Neuronal stem cell (in vitro differentiated cells): ENCODE measurements around the gene C10orf53.

ENCODE experiments used
- DNase-seq: peaks from one replicate; pipeline ENCODE4 v3.0.0-alpha.2; 2013; ENCODE audit warnings: low spot score
- H2AFZ ChIP-seq: one replicate; pipeline ENCODE4 v1.6.1; 2013; ENCODE audit warnings: mild to moderate bottlenecking, low read length, inconsistent platforms
- H2AK5ac ChIP-seq: 2 replicates; pipeline ENCODE4 v1.6.1; 2013; ENCODE audit warnings: low read depth, mild to moderate bottlenecking, inconsistent platforms, low read length, moderate library complexity, mixed read lengths
- H2BK120ac ChIP-seq: 2 replicates; pipeline ENCODE4 v1.6.1; 2013; ENCODE audit warnings: low read depth, mild to moderate bottlenecking, inconsistent platforms, low read length, moderate library complexity, mixed read lengths
- H2BK12ac ChIP-seq: one replicate; pipeline ENCODE4 v1.6.1; 2013; ENCODE audit warnings: low read length, inconsistent platforms
- H2BK15ac ChIP-seq: 2 replicates; pipeline ENCODE4 v1.6.1; 2013; ENCODE audit warnings: mild to moderate bottlenecking, low read length, inconsistent platforms, mixed read lengths
- H2BK5ac ChIP-seq: one replicate; pipeline ENCODE4 v1.6.1; 2013; ENCODE audit warnings: inconsistent platforms, mild to moderate bottlenecking, low read length, moderate library complexity
- H3K14ac ChIP-seq: one replicate; pipeline ENCODE4 v1.6.1; 2013; ENCODE audit warnings: low read length, inconsistent platforms
- H3K18ac ChIP-seq: 2 replicates; pipeline ENCODE4 v1.6.1; 2013; ENCODE audit warnings: low read length, inconsistent platforms
- H3K23ac ChIP-seq: 2 replicates; pipeline ENCODE4 v1.6.1; 2013; ENCODE audit warnings: low read depth, mild to moderate bottlenecking, mixed read lengths, low read length, inconsistent platforms; ENCODE audit not compliant: poor library complexity
- H3K27ac ChIP-seq: replicated peaks from 3 replicates; pipeline ENCODE4 v1.5.1; 2013; ENCODE audit warnings: low read length, inconsistent platforms
- H3K27me3 ChIP-seq, 3 experiments: 2 replicates each; pipeline ENCODE4 v1.6.1; 2013; ENCODE audit warnings: low read length in 3 of 3, mild to moderate bottlenecking in 2 of 3, inconsistent platforms in 1 of 3, low read depth in 1 of 3, mixed read lengths in 1 of 3, moderate library complexity in 1 of 3; ENCODE audit not compliant: control insufficient read depth in 3 of 3, insufficient read depth in 3 of 3
- H3K36me3 ChIP-seq, 2 donors: replicated peaks in 1 of 2; 2 replicates each; pipeline ENCODE4 v1.6.1; 2013; ENCODE audit warnings: low read length in 2 of 2; ENCODE audit not compliant: control insufficient read depth in 2 of 2, insufficient read depth in 2 of 2
- H3K4ac ChIP-seq: 2 replicates; pipeline ENCODE4 v1.6.1; 2013; ENCODE audit warnings: inconsistent platforms, mild to moderate bottlenecking, low read length, moderate library complexity
- H3K4me1 ChIP-seq, 2 donors: 1 replicate in 1 of 2; 2 replicates in 1 of 2; pipeline ENCODE4 v1.6.1; 2013; ENCODE audit warnings: low read length in 2 of 2, low read depth in 1 of 2; ENCODE audit not compliant: control insufficient read depth in 2 of 2, insufficient read depth in 1 of 2
- H3K4me2 ChIP-seq: one replicate; pipeline ENCODE4 v1.6.1; 2013; ENCODE audit warnings: mild to moderate bottlenecking, low read length, inconsistent platforms; ENCODE audit not compliant: insufficient read depth, poor library complexity, severe bottlenecking
- H3K4me3 ChIP-seq, 2 donors: 2 replicates each; pipeline ENCODE4 v1.5.1; 2013; ENCODE audit warnings: low read length in 2 of 2, mild to moderate bottlenecking in 2 of 2, inconsistent platforms in 1 of 2, moderate library complexity in 1 of 2
- H3K79me1 ChIP-seq: one replicate; pipeline ENCODE4 v1.6.1; 2013; ENCODE audit warnings: low read depth, mild to moderate bottlenecking, inconsistent platforms, low read length, moderate library complexity
- H3K9ac ChIP-seq: one replicate; pipeline ENCODE4 v1.6.1; 2013; ENCODE audit warnings: mild to moderate bottlenecking, low read depth, low read length, inconsistent platforms; ENCODE audit not compliant: poor library complexity
- H3K9me3 ChIP-seq, 2 donors: replicated peaks in 1 of 2; 2 replicates each; pipeline versions ENCODE3 to v1.6.1; 2013; ENCODE audit warnings: low read length in 2 of 2, mild to moderate bottlenecking in 2 of 2, inconsistent platforms in 1 of 2, low read depth in 1 of 2, mixed read lengths in 1 of 2, moderate library complexity in 1 of 2; ENCODE audit not compliant: control insufficient read depth in 2 of 2, insufficient read depth in 1 of 2
- H4K8ac ChIP-seq: one replicate; pipeline ENCODE4 v1.6.1; 2013; ENCODE audit warnings: low read depth, mild to moderate bottlenecking, inconsistent platforms, low read length, moderate library complexity
- H4K91ac ChIP-seq: one replicate; pipeline ENCODE4 v1.6.1; 2013; ENCODE audit warnings: low read length, low read depth, mild to moderate bottlenecking, inconsistent platforms; ENCODE audit not compliant: poor library complexity
- WGBS, 2 donors: extraction: QIAGEN DNeasy Blood & Tissue Kit; methylation state at CpG; one replicate each; pipeline ENCODE4 v1.1.7; 2013; ENCODE audit warnings: missing lambda C conversion rate in 2 of 2, mixed read lengths in 1 of 2; ENCODE audit not compliant: insufficient read length in 2 of 2, insufficient replicate concordance in 1 of 2; ENCODE audit errors: extremely low coverage in 2 of 2; 5-methylcytosine and 5-hydroxymethylcytosine counted together

Gene C10orf53

DNA sequence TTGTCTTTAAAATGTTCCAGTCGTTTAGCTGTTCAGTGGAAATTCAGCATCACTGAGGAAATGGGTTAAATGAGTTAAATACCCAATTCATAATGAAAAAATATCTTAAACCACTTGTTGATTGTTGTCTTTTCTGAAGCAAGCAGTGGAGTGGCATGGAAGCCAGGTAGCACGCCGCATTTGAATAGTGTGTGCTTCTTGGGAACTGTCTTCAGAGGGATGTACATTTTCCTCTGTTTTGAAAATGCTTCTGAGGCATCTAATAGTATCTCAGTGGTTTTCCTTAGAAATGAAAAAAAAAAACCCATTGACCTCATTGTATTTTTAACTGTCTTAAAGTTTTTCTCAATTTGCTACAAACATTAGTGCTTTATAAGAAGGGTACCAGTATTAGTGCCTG, 28.1 kb downstream of the C10orf53 start:
- Histone ChIP-seq H3K79me1 (no peaks in the 10 kb centered on the region), H2AK5ac (no peak overlapping the region), H2BK15ac (no peak overlapping the region), H4K8ac (no peak overlapping the region), H2BK12ac (no peak overlapping the region), H3K18ac (no peak overlapping the region), H3K4me1 (peaks cover 3 to 4% of the 10 kb centered on the region in 2 donors), H3K23ac (no peak overlapping the region), H3K4me3 (no peak overlapping the region), H3K9ac (no peak overlapping the region), H3K9me3 (no peaks in the 10 kb centered on the region), H3K36me3 (no peaks in the 10 kb centered on the region), H2AFZ (no peak overlapping the region), H3K4ac (no peak overlapping the region), H2BK5ac (no peak overlapping the region), H4K91ac (no peak overlapping the region), H3K14ac (no peak overlapping the region), H3K27me3 (peaks cover 0 to 30% (median 0%) of the 10 kb centered on the region in 3 experiments), H3K4me2 (no peak overlapping the region), H2BK120ac (no peak overlapping the region), H3K27ac (no peak overlapping the region)
- WGBS, 2 donors = no CpG with 5 or more reads among the region's 3 CpGs
- DNase-seq = no peak

DNA sequence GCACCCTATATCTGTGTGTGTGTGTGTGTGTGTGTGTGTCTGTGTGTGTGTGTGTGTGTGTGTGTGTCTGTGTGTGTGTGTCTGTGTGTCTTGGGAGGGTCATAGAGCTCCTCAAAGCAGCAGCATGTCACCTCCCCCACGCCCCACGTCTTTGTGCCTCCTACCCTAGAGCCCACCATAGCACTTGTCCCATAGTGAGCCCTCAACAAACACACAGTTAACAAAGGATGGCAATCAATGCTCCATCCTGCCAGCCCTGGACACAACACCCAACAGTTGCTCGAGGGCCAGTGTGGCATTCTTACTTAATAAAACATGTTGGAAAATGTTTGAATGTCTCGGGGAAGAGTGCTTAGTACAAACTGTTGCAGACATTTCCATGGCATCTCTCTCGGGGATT, 30.5 kb downstream of the C10orf53 start:
- Histone ChIP-seq H2BK15ac (no peak overlapping the region), H2AK5ac (no peak overlapping the region), H3K79me1 (no peaks in the 10 kb centered on the region), H3K4me2 (no peak overlapping the region), H3K14ac (no peak overlapping the region), H3K4me1 (peaks cover 3 to 4% of the 10 kb centered on the region in 2 donors), H3K36me3 (no peaks in the 10 kb centered on the region), H3K27me3 (peaks cover 0 to 30% (median 0%) of the 10 kb centered on the region in 3 experiments), H3K9ac (no peak overlapping the region), H2AFZ (no peak overlapping the region), H2BK12ac (no peak overlapping the region), H4K91ac (no peak overlapping the region), H3K4me3 (no peak overlapping the region), H3K9me3 (no peaks in the 10 kb centered on the region), H3K27ac (no peak overlapping the region), H2BK120ac (no peak overlapping the region), H3K23ac (no peak overlapping the region), H2BK5ac (no peak overlapping the region), H3K4ac (no peak overlapping the region), H3K18ac (no peak overlapping the region), H4K8ac (no peak overlapping the region)
- DNase-seq = no peak
- no CpG with 5 or more reads among the region's 5 CpGs for WGBS, 2 donors

DNA sequence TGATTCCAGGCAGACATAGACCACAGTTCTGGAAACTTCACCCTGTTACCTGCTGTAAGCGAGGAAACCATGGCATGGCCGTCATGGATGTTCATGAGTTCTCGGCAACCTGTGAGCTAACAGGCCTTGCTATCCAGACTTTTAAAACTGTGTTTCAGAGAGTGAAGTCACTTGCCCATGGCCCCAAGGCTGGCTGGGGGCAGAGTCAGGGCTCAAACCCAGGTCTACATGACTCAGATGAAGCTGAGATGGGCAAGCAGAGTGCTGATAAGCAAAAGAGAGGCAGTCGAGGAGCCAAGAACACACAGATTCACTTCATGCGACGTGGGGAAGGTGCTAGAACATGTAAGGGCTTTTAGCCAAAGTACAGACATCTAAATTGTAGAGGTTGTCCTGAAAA, 31.5 kb downstream of the C10orf53 start:
- Histone ChIP-seq H3K23ac (no peak overlapping the region), H3K27me3 (peaks cover 0 to 30% (median 0%) of the 10 kb centered on the region in 3 experiments), H3K36me3 (no peaks in the 10 kb centered on the region), H4K8ac (no peak overlapping the region), H3K4me3 (no peak overlapping the region), H2BK120ac (no peak overlapping the region), H3K4me2 (no peak overlapping the region), H4K91ac (no peak overlapping the region), H3K4me1 (peaks cover 3 to 4% of the 10 kb centered on the region in 2 donors), H3K79me1 (no peaks in the 10 kb centered on the region), H3K9ac (no peak overlapping the region), H2BK5ac (no peak overlapping the region), H2BK12ac (no peak overlapping the region), H3K14ac (no peak overlapping the region), H2AFZ (peak overlapping the region; percentile 64), H3K4ac (no peak overlapping the region), H3K27ac (no peak overlapping the region), H3K9me3 (no peaks in the 10 kb centered on the region), H2AK5ac (no peak overlapping the region), H3K18ac (no peak overlapping the region), H2BK15ac (no peak overlapping the region)
- no CpG with 5 or more reads among the region's 6 CpGs for WGBS, 2 donors
- no peak for DNase-seq

DNA sequence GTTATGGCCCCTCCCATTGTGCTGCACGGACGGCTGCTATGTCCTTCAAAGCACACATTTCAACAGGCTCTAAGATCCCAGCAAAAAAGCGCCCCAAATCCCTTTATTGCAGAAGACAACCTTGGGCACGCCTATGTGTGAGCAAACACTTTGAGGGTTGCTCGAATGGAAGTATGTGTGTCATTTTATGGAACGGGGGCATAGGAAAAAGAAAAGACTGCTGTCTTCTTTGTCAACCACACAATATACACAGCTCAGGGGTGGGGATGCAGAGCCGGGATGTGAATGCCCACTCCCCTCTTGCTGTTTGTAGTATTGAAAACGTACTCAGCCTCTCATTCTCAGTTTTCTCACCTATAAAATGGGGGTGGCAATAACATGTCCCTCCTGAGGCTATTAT, 32.0 kb downstream of the C10orf53 start:
- Histone ChIP-seq H3K4ac (no peak overlapping the region), H3K23ac (no peak overlapping the region), H3K9me3 (no peaks in the 10 kb centered on the region), H4K8ac (no peak overlapping the region), H3K4me2 (no peak overlapping the region), H3K4me1 (peaks cover 3 to 4% of the 10 kb centered on the region in 2 donors), H2AK5ac (no peak overlapping the region), H3K79me1 (no peaks in the 10 kb centered on the region), H3K27ac (no peak overlapping the region), H4K91ac (no peak overlapping the region), H3K36me3 (no peaks in the 10 kb centered on the region), H3K14ac (no peak overlapping the region), H2BK15ac (no peak overlapping the region), H3K18ac (no peak overlapping the region), H2BK120ac (no peak overlapping the region), H2BK12ac (no peak overlapping the region), H2BK5ac (no peak overlapping the region), H2AFZ (peak overlapping the region; percentile 60), H3K27me3 (peaks cover 0 to 30% (median 0%) of the 10 kb centered on the region in 3 experiments), H3K4me3 (no peak overlapping the region), H3K9ac (no peak overlapping the region)
- WGBS, 2 donors = no CpG with 5 or more reads among the region's 8 CpGs
- no peak for DNase-seq
